Activated T-helper 1 cell treated with Interleukin-2 at 50 U/mL for 16 hours (primary cell): ENCODE data around the gene RER1.
A peak's percentile ranks its signal among the peaks of the same experiment; 100 is the strongest.

Source experiments
- DNase-seq: peaks from one replicate; pipeline ENCODE4 v3.0.0-alpha.2; 2020; ENCODE audit warnings: low read depth

RER1 gene

DNA sequence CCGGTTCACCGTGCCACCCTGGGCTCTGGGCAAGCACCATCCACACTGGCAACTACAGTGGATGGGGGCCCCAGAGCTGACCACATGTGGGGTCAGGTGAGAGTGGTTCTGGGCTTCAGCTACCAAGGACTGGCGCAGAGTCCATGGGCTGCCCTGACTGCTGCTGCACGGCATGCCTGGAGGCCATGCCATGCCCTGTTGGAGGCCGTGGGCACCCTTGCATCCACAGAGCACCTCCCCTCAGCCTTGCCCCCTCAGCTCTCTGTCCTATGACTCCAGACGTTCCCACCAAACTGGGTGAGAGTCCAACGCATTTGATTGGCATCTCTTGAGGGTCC is 15.7 kb upstream of the RER1 start:
- DNase-seq, result no peak

DNA sequence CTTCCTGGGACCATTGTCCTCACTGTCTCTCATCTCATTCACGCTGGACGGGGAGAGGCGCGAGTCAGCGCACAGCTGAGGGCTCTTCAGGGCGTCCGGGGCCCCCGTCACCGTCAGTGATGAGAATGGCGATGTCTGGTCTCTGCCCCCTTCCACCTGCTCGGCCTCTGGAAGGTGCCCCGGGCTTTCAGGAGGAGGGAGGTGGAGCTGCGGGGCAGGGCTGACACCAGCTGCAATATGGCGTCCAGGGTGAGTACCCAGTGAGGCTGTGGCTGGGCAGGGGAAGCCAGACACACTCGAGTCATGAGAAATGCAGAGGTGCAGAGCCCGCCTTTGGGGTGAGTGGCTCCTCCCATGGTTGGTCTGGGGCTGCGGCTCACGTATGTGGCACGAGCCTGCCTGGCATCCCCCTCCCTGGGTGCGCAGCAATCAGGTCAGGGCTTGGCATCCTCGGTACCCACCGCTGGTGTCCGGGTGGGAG is 15.3 kb upstream of the RER1 start:
- DNase-seq, result no peak

DNA sequence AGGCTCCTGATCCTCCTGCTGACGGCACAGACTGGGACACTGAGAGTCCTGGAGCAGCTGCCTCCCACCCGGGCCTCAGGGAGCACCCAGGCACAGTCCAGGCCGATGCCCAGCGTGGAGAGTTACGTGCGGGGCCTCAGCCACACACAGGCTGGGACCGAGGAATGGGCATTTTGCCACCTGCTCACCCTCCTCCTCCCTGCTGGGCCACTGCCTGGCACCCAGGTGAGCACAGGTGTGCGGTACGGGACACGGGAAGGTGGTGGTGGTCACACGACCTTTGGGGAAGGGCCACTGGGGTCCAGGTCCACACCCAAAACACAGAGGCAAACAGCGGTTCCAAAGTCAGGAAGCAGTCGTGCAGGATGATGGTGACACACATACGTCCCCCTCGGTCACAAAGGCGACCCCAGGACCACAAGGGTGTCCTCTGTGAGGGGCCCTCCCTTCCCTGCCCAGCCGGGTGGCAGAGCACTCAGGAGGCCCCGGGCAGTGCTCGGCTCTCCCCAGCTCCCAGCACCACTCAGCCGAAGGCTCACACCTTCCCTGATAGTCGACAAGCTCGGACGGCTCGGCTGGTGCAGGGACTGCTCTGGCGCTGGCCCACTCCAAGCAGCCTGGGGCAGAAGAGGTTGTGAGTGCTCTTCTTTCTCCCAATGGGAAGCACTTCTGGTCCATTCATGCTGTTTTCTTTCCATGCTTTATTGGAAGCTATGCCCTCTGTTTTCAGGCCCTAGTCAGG is 14.5 kb upstream of the RER1 start:
- no peak for DNase-seq

DNA sequence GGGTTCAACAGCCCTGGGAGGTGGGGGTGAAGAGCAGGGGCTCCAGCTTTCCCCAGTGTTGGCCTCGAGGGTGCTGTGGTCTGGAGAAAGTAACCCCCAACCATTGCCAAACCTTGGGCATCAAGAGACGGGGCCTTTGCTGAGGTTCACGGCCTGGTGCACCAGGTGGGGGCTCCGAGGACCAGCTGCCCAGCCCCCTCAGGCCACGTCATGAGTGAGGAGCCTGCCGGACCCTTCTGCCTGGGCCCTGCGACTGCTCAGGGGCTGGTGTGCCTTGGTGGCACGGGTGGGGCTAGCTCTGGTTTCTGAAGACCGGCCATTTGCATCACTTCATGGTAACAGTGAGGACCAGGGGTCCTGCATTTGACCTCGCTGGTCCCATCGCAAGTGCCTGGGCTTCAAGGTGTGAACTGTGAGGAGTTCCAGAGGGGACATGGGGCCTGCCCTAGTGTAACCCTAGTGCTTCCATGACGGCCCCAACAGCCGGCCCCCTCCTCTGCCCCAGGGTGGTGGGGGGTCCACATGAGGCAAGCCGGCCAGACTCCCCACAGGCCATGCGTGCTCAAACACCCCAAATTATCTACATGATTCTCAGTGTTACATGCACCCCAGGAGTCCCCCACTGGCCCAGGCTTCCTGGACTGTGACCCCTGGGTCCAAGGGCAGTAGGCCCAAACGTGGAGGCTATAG is 13.7 kb upstream of the RER1 start:
- no peak for DNase-seq

DNA sequence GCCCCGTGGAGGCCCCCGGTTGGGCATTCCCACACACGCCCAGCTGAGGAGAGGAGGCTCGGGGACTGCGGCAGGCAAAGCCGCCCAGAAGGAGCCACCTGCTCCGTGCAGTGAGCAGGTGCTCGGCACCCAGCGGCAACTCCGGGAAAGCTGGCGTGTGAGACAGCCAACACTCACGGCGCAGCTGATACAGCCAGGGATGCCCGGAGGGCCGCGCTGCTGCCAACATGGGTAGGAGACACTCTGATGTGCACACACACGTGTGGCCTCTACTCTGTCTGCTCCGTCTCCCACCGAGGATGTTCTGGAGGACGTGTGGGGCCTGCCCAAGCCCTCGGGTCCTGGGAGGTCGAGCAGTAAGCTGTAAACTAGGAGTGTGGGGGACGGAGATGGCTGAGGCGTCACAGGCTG is 13.2 kb upstream of the RER1 start:
- DNase-seq, result no peak

DNA sequence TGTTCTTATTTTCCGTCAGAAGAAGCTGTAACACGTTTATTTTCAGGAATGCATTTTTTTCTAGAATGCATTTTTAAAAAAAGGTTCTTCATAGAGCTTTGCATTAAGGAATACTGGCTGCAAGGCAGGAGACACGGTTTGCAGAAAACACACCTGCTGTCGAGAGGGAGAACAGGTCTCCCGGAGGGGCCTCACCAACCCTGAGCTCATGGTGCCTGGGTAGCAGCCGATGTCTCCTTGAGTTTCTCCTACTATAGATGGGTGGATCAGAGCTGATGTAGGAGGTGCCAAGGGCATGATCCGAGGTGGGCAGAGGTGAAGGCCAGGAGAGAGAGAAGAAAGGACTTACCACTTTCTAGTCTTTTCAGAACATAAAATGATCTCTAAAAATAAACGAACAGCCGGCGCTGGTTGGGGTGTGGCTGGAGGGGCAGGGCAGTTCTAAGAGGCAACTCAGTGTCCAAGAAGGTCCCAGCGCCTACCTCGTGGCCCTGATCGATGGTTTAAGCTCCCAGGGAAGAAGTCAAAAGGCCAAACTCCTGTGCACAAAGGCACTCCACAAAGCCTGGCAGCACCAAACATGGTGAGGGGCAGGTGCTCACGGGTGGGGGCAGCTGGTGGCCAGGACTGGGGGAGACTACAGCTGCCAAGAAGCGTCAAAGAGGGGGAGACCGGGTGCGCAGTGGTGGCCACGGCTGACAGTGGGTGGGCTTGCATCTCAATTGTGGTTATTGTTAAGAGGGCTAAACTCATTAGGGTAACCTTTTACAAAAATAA is 12.5 kb upstream of the RER1 start:
- DNase-seq, result no peak

DNA sequence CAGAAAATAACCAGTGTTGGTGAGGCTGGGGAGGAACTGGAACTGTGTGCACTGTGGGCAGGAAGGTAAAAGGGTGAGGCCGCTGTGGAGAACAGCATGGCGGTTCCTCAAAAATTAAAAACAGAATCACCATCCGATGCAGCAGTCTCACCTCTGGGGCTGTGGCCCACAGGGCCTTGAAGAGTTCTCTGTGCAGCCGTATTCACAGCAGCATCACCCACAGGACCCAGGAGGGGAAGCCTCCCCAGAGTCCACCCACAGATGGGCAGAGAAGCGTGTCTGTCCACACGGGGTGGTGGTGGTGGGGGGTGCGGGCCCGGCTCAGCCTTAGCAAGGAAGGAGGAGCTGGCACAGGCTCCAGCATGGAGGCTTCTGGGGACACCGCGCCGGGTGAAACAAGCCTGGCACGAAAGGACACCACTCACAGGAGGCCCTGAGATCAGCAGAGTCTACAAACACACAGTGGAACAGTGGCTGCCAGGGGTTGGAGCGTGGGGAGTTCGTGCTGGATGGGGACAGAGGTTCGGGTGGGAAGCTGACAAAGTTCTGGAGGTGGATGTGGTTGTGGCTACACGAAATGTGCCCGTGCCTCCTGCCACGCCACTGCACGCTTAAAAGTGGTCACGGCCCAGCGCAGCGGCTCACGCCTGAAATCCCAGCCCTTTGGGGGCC is 11.8 kb upstream of the RER1 start:
- DNase-seq, result no peak

DNA sequence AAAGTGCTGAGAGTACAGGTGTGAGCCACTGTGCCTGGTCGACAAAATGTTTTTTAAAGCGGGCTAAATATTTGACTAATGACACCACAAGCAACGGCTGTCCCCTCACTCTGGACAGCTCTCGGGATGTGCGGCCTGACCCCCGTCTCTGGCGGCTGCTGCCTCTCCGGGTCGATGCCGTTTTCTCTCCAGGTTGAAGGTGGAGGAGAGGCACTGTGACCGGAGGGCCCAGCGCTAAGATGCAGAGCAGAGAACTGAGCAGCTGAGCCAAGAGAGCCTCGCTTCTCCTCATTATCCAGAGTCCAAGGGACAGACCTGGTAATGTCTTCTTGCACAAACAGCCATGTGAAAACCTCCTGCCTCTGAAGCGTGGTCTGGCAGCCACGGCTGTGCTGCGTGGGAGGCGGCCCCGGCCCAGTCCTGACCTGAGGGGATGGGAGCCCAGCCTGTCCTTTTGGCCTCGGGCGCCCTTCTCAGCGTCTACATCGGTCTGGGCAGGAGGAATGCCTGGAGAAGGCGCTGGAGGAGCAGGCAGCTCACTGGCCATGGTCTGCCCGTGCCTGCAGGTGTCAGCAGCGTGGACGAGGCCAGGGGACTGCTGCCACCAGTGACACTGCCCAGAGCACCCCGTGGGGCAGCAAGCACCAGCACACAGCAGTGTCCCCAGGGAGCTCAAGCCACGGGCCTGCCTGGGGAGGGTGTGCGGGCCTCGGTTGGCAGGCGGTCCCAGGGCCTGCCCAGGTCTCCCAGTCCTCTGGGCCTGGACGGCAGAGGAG is 10.6 kb upstream of the RER1 start:
- DNase-seq, result no peak

DNA sequence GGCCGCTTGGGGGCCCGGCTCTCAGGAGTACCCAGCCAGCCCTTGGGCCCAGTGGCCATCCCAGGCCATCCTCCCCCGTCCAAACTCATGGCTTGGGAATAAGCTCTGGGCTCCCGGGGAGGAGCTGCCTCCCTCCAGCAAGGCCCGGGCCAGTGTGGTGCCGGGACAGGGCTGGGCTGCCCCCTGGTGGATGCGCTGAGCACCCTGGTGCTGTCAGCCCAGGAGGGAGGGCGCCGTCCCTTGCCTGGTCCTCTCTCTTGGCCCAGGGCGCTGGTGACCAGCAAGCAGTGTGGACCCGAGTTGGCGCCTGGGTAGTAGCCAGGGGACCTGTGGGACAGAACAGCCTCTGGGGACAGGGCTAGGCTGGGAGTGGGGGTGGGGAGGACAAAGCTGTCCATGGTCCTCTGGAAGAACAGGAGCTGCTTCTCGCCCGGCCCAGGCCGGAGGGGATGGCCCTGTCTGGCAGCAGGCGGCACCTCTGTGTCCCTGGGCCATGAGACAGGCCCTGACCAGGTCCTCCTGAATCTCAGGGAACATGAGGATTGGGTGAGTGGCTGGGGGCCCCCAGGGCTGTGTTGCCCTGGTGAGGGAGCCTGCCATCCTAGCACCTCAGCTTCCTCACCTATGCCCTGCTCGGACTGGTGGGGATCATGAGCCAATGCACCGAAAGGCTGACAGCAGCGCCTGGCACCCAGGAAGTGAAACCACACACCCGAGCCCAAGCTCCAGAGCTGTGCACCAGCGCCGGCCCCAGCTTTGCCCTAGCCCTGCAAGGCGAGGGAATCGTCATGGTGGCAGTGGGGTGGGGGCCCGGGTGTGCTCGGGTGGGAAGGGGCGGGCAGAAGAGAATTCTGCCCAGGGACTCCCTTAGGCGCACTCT is 9.7 kb upstream of the RER1 start:
- DNase-seq, result peak; percentile 59

DNA sequence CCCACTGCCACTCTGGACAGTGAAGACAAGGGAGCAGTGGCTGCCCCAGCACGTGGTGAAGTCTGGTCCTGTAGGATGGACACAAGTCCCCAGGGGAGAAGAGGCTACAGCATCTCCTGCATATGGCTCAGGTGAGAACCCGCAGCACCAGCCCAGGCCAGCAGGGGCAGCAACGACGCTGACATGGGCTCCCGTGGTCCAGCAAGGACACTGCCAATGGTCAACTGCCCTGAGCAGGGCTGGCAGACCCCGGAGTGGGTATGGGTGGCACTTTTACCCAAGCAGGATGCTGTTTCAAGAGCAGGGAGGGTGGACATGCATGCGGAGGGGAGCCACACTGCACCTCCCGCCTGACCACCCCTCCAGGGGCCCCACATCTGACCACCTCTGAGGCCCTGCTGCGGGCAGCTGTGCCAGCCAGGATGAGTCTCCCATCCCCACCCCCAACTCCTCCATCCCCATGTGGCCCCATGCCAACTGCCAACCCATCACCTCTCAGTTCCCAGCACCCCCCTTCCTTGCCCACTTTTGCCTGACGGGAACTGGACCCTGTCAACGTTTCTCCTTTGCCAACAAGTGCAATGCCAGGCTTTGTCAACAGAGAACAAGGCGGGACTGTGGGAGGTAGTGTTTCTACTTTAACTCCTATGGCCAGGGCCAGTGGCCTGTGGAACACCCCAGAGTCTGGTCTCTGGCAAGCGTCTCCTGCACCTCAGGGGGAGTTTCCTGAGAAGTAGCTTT is 8.8 kb upstream of the RER1 start:
- DNase-seq, result no peak

DNA sequence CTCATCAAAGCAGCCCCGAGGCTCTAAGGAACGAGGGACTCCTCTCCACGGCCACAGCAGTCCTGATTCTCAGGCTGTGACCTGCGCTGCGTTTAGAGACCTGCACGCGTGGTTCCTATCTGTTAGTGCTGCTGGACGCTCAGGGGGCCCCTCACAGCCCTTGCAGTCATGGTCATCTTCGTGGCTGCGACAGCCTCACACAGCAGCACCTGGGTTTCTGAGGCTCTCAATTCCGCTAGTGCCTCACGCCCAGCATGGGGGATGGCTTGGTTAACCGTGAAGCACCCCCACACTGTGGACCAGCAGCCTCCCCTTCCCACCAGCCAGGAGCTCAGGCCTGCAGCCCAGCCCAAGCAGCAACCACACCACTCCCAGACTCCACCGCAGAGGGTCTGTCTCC is 8.1 kb upstream of the RER1 start:
- DNase-seq, result no peak

DNA sequence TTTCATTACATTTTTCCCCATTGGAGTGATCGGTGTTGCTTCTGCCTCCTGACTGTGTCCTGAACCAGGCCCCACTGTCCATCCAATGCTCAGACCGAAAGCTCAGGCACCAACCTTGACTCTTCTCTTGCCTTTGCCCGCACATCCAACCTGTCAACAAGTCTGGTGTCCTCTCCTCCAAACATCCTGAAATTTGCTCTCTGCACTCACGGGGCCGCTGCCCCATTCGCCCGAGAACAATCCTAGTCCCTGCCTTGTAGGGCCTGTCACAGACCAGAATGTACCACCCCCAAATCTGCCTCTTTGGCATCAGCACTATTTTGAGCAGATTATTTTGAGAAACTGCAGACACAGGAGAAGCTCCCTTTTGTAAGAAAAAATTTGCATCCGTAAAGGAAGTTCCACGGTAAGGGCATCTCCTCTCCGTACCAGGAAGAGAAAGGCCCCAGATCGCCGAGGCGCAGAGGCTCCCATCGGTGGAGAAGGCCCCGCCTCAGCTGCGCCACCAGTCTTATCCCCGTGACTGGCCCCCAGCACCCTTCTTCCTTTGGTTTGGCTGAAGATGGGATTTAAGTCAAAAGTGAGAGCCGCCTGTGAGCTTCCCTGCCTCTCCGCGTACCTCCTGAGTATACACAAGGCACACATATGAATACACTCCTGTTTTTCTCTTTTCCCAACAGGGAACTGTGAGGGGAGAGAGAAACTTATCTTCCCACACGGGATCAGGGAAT is 7.3 kb upstream of the RER1 start:
- no peak for DNase-seq

DNA sequence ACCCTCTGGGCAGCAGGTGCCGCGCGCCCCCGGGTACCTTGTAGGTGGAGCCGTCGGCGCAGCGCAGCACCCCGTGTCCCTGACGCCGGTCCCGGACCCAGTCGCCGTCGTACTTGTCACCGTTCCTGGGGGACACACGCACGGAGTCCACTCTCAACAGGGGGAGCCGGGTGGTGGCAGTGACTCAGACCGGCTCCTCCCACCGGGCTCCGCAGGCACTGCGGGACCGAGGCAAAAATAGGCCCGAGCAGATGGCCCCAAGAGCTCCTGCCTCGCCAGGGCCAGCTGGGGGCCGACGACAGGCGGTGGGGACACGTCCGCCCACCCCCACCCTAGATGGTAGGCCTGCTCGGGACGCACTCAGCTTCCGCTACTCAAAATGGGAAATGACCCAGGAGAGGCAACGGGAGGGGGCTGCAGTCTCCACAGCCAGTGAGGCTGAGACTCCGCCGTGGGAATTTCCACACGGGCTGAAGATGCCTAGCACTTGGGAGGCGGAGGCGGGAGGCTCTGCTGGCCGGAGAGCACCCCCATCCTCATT is 6.6 kb upstream of the RER1 start:
- DNase-seq, result no peak

DNA sequence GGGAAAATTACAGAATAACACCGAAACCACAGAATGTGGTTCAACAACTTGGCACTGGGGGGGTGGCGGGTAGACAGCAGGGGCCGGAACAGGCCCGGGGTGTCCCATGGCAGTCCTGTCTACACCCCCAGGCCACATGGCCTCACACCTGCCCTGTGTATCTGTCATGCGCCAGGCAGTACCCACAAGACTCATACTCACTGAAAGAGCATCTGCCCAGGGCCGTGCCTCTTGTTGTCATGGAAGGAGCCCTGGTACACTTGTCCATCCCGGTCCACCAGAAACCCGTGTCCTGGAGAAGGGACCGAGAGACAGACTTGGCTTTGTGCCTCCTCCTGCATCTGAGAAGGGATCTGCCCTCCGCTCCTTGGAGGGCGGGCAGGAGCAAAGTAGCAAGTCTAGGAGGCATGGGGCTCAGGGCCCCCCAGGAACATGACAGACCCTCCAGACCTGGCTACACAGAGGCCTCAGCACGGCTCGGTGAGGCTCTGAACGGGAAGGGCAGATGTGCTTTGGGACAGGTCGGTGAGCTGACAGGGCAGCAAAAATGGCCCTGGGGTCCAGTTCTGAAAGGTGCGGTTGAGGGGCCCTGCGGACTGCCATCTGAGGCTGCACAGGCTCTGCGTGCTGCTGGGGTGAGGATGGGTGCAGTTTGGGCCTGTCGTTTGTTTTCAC is 5.9 kb upstream of the RER1 start:
- no peak for DNase-seq

DNA sequence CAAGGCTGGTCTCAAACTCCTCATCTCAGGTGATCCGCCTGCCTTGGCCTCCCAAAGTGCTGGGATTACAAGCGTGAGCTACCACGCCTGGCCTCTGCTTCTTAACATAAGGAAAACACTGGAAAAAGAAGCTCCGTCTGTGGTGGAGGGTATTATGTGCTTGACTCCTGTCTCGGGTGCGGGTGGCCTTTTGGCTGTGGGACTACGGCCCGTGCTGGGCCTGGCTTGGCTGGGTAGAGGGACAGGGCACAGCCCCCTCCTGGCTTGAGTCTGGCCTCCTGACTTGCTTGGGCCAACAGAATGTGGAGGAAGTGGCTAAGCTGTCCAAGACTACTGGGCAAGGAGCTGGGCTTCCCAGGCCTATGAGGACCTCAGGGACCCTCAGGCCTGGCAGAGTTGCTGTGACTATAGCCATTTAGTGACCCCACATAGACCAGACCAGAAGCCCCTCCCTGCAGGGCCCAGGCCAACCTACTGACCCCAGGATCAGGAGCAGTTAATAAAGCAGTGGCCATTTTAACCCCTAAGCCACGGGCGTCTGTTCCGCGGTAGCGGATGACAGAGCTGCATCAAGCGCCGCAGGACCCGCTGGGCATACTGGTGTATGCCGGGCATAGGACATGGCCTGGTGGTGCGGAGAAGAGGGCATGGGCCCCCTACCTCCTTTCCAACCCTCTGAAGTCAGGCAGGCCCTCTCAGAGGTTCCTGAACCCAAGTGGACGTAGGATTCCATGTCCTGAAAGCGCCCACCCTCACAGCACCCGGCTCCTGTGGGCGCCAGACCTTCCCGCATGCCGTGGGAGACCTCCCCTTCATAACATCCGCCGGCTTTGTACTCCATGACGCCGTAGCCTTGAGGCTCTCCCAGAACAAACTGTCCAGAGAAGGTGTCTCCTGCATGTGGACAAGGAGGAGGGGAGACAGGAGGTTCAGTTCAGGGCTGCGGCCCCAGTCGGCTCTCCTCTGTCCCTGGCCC is 4.7 kb upstream of the RER1 start:
- no peak for DNase-seq

DNA sequence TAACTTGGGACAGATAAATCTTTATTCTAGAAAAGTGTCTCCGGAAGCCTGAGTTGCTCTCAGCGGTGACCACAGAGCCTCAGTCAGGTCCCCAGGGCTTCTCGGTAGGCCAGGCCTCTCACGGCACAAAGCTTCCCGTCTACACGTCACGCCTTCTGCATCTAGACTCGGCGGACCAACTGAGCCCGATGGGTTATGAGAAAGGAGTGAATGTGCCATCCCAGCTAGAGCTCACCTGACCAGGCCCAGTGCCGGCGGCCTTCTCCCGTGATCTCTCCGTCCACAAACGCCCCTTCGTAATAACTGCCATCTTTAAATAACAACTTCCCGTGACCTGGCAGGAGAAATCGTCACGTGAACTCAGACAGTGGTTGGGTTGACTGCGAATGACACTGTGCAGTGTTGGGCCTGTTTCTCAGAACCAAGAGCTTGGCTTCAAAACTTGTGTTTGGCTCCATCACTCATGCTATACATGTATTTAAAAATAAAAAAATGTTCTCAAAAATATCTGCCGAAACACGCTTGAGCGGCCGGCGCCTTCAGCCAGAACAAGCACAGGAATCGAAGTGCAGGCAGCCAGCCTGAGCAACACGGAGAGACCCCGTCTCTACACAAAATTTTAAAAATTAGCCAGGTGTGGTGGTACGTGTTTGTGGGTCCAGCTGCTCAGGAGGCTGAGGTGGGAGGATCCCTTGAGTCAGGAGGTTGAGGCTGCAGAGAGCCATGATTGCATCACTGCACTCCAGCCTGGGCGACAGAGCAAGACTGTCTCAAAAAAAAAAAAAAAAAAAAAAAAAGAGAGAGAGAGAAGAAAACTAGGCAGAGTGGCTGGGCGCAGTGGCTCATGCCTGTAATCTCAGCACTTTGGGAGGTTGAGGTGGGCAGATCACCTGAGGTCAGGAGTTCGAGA is 3.4 kb upstream of the RER1 start:
- no peak for DNase-seq
